ENCODE results near the gene DOK5.

DOK5 gene

DNA sequence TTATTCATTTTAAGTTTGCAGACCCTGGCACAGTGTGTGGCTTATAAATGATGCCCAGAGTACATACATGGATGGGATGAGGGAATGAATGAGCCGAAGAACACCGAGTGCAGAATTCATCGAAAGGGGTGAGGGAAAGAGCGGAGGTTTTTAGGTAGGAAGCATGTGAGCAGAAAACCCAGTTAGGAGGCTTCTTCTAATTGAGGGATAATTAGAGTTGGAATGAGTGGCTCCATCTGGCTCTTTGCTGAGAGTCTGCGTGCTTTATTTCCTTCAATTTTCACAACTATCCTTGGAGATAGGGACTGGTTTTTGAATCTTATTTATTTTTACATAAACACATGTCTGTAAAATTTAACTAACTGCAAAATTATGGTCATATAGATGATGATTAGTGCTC, 150.7 kb downstream of the DOK5 start:
- WGBS, 2 experiments (ENCODE audit: insufficient coverage in 2 of 2), result 87 to 92% methylated on average over 2 to 4 of the region's 5 CpGs
- no peak overlapping the region for H3K27ac ChIP-seq (ENCODE audit: low read depth, low read length, severe bottlenecking)
- no peaks in the 10 kb centered on the region for H3K36me3 ChIP-seq (ENCODE audit: control insufficient read depth, insufficient read depth, low read length)
- peaks cover 10% of the 10 kb centered on the region for H3K4me1 ChIP-seq (ENCODE audit: control insufficient read depth, insufficient read depth, low read length, poor library complexity, severe bottlenecking)
- H3K4me3 ChIP-seq (ENCODE audit: extremely low read depth, insufficient read depth, low read length, poor library complexity, severe bottlenecking), result no peak overlapping the region
- no peaks in the 10 kb centered on the region for H3K9me3 ChIP-seq (ENCODE audit: control insufficient read depth, low read length)

DNA sequence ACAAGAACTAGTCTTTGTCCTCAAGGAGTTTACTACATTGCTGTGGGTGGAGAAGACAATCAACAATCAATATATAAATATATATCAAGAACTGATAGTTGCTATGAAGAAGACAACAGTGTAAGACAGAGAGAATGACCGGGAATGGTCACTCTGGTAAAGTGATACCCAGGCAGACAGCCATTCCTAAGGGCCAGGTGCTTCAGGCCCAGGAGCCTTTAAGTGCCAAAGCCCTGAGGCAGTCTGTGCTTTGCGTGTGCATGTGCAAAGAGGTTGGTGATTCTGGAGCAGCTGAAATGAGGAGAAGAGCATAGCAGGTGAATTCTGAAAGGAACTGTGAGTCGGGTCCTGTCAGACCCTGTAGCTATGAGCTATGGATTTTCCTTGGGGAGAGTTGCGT, 154.2 kb downstream of the DOK5 start:
- peaks cover 5% of the 10 kb centered on the region for H3K4me1 ChIP-seq (ENCODE audit: control insufficient read depth, insufficient read depth, low read length, poor library complexity, severe bottlenecking)
- no peaks in the 10 kb centered on the region for H3K9me3 ChIP-seq (ENCODE audit: control insufficient read depth, low read length)
- WGBS, 2 experiments (ENCODE audit: insufficient coverage in 2 of 2), result 85 to 92% methylated on average over 4 of the region's 4 CpGs
- H3K36me3 ChIP-seq (ENCODE audit: control insufficient read depth, insufficient read depth, low read length), result no peaks in the 10 kb centered on the region
- H3K4me3 ChIP-seq (ENCODE audit: extremely low read depth, insufficient read depth, low read length, poor library complexity, severe bottlenecking), result no peak overlapping the region
- no peak overlapping the region for H3K27ac ChIP-seq (ENCODE audit: low read depth, low read length, severe bottlenecking)

DNA sequence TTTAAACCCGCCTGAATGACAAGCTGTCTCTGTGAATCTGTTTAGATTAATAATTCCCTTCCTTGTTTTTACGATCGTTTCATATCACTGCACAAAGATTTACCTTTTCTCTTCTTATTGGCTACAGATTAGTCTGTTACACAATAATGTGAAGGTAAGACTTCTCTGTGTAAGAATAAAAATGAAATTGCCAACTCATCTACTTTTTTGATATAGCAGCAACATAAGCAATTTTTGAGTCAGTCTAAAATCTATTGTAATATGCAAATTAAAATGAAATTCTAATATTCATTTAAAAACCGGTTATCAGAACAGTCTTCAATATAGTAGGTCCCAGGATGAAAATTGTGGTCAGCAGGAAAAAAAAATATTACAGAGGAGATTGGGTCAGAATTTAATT, 155.2 kb downstream of the DOK5 start:
- Histone ChIP-seq H3K36me3 (ENCODE audit: control insufficient read depth, insufficient read depth, low read length) (no peaks in the 10 kb centered on the region), H3K9me3 (ENCODE audit: control insufficient read depth, low read length) (no peaks in the 10 kb centered on the region), H3K4me1 (ENCODE audit: control insufficient read depth, insufficient read depth, low read length, poor library complexity, severe bottlenecking) (no peaks in the 10 kb centered on the region), H3K4me3 (ENCODE audit: extremely low read depth, insufficient read depth, low read length, poor library complexity, severe bottlenecking) (no peak overlapping the region), H3K27ac (ENCODE audit: low read depth, low read length, severe bottlenecking) (no peak overlapping the region)
- WGBS, 2 experiments (ENCODE audit: insufficient coverage in 2 of 2), result no CpG with 5 or more reads among the region's 4 CpGs

DNA sequence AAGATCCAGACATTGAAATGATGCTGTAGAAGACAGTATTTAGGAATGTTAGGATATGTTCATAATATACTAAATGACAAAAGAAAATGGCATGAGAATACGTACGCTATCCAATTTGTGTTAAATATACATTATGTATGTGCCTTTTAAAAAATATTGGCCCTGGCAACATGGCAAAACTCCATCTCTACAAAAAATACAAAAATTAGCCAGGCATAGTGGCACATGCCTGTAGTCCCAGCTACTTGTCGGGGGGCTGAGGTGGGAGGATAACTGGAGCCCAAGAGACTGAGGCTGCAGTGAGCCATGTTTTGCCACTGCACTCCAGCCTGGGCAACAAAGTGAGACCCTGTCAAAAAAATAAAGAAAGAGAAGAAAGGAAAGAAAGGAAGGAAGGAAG, 155.7 kb downstream of the DOK5 start:
- no peaks in the 10 kb centered on the region for H3K9me3 ChIP-seq (ENCODE audit: control insufficient read depth, low read length)
- H3K27ac ChIP-seq (ENCODE audit: low read depth, low read length, severe bottlenecking), result no peak overlapping the region
- WGBS, 2 experiments (ENCODE audit: insufficient coverage in 2 of 2), result 80 to 100% methylated on average over 1 of the region's 3 CpGs
- H3K4me1 ChIP-seq (ENCODE audit: control insufficient read depth, insufficient read depth, low read length, poor library complexity, severe bottlenecking), result no peaks in the 10 kb centered on the region
- no peak overlapping the region for H3K4me3 ChIP-seq (ENCODE audit: extremely low read depth, insufficient read depth, low read length, poor library complexity, severe bottlenecking)
- H3K36me3 ChIP-seq (ENCODE audit: control insufficient read depth, insufficient read depth, low read length), result no peaks in the 10 kb centered on the region

DNA sequence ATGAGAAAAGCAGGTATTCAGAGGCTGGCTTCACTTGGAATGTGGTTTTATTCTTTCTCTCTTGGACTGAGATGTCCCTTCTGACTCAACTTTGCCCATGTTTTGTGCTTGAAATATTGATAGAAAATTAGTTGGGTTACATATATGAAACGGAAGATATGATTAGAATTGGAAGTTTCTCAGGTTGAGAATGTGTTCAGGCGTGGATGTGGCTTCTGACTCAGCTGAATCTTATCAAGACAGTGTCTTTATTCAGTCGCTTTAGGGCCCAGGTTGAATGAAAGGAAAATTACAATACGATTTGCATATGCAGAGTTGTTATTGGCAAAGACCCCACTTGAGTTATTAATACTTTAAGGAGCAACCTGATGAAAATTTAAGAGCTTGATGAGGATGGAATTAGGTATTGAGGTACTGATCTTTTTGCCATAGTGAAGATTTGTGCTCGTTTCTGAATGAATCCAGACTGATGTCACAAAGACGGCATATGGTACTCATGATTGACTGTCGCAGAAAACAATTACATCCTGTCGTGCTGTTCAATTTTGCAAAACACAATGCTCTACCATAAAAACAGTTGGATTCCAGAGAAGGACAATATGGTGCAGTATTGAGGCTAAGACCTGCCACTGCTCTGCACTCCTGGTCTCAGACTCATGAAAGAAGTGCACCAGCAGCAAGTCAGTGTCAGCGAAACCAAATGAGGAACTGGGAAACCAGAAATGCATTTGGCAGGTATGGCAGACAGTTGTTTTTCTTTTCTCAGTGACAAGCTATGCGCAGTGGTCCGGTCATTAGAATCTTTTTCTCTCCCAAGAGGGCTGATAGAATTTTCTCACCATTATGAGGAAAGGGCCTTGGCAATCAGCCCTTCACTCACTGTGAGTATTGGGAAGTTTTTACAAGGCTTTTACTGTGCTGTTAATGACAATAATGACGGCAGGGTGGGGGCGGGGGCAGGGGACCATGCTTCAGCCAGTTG, 158.3 kb downstream of the DOK5 start:
- H3K27ac ChIP-seq (ENCODE audit: low read depth, low read length, severe bottlenecking), result no peak overlapping the region
- H3K9me3 ChIP-seq (ENCODE audit: control insufficient read depth, low read length), result no peaks in the 10 kb centered on the region
- no peaks in the 10 kb centered on the region for H3K4me1 ChIP-seq (ENCODE audit: control insufficient read depth, insufficient read depth, low read length, poor library complexity, severe bottlenecking)
- 88 to 98% methylated on average over 10 to 11 of the region's 13 CpGs for WGBS, 2 experiments (ENCODE audit: insufficient coverage in 2 of 2)
- no peaks in the 10 kb centered on the region for H3K36me3 ChIP-seq (ENCODE audit: control insufficient read depth, insufficient read depth, low read length)
- no peak overlapping the region for H3K4me3 ChIP-seq (ENCODE audit: extremely low read depth, insufficient read depth, low read length, poor library complexity, severe bottlenecking)

DNA sequence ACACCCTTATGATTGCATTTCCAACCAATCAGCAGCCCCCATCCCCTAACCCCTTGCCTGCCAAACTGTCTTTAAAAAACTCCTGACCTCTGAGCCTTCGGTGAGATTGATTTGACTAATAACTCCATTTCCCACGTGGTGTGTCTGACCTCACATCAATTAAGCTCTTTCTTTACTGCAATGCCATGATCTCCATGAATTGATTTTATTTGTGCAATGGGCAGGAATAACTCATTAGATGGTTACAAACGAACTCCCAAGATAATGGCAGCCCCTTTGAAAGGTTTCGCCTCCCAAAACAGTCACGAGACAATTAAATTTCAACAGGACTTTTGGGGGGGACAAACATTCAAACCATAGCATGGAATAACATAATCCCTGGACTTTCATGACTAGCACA, 161.2 kb downstream of the DOK5 start:
- WGBS, 2 experiments (ENCODE audit: insufficient coverage in 2 of 2), result 81 to 100% methylated on average over 3 to 4 of the region's 5 CpGs
- Histone ChIP-seq H3K9me3 (ENCODE audit: control insufficient read depth, low read length) (no peaks in the 10 kb centered on the region), H3K36me3 (ENCODE audit: control insufficient read depth, insufficient read depth, low read length) (no peaks in the 10 kb centered on the region), H3K27ac (ENCODE audit: low read depth, low read length, severe bottlenecking) (no peak overlapping the region), H3K4me3 (ENCODE audit: extremely low read depth, insufficient read depth, low read length, poor library complexity, severe bottlenecking) (no peak overlapping the region), H3K4me1 (ENCODE audit: control insufficient read depth, insufficient read depth, low read length, poor library complexity, severe bottlenecking) (no peaks in the 10 kb centered on the region)

DNA sequence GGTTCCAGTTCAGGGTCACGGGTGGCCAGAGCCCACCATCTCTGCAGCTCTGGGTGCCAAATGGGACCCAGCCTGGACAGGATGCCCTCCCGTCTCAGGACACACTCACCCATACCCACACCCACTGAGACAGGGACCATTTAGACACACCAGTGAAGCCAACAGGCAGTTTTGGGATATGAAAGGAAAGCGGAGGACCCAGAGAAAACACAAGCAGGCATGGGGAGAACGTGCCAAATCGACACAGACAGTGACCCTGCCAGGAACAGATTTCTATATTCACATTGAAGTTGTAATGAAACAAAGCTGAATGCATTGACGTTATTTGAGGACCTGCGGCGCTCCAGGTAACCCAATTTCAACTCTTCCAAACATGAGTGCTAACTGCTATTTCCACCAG, 164.5 kb downstream of the DOK5 start:
- Histone ChIP-seq H3K27ac (ENCODE audit: low read depth, low read length, severe bottlenecking) (no peak overlapping the region), H3K36me3 (ENCODE audit: control insufficient read depth, insufficient read depth, low read length) (no peaks in the 10 kb centered on the region), H3K9me3 (ENCODE audit: control insufficient read depth, low read length) (no peaks in the 10 kb centered on the region), H3K4me3 (ENCODE audit: extremely low read depth, insufficient read depth, low read length, poor library complexity, severe bottlenecking) (no peak overlapping the region), H3K4me1 (ENCODE audit: control insufficient read depth, insufficient read depth, low read length, poor library complexity, severe bottlenecking) (no peaks in the 10 kb centered on the region)
- 85 to 90% methylated on average over 7 of the region's 8 CpGs for WGBS, 2 experiments (ENCODE audit: insufficient coverage in 2 of 2)

DNA sequence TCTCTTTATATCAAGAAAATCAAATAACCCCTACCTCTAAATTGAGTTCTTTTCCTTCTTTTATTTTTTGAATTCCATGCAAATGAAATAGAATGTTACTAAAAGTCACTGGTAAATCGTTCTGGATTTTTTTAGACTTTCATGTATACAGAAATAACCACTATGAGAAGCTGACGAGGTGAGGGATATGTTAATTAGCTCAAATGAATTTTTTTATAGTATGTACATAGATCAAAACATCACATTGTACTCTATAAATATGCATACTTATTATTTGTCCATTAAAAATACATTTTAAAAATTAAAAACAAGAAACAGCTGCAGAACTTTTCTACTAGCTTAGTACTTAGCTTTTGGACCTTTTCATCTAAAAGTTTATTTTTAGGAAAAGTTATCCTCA, 165.4 kb downstream of the DOK5 start:
- Histone ChIP-seq H3K4me1 (ENCODE audit: control insufficient read depth, insufficient read depth, low read length, poor library complexity, severe bottlenecking) (no peaks in the 10 kb centered on the region), H3K27ac (ENCODE audit: low read depth, low read length, severe bottlenecking) (no peak overlapping the region), H3K4me3 (ENCODE audit: extremely low read depth, insufficient read depth, low read length, poor library complexity, severe bottlenecking) (no peak overlapping the region), H3K9me3 (ENCODE audit: control insufficient read depth, low read length) (no peaks in the 10 kb centered on the region), H3K36me3 (ENCODE audit: control insufficient read depth, insufficient read depth, low read length) (no peaks in the 10 kb centered on the region)
- no CpG with 5 or more reads among the region's 2 CpGs for WGBS, 2 experiments (ENCODE audit: insufficient coverage in 2 of 2)

DNA sequence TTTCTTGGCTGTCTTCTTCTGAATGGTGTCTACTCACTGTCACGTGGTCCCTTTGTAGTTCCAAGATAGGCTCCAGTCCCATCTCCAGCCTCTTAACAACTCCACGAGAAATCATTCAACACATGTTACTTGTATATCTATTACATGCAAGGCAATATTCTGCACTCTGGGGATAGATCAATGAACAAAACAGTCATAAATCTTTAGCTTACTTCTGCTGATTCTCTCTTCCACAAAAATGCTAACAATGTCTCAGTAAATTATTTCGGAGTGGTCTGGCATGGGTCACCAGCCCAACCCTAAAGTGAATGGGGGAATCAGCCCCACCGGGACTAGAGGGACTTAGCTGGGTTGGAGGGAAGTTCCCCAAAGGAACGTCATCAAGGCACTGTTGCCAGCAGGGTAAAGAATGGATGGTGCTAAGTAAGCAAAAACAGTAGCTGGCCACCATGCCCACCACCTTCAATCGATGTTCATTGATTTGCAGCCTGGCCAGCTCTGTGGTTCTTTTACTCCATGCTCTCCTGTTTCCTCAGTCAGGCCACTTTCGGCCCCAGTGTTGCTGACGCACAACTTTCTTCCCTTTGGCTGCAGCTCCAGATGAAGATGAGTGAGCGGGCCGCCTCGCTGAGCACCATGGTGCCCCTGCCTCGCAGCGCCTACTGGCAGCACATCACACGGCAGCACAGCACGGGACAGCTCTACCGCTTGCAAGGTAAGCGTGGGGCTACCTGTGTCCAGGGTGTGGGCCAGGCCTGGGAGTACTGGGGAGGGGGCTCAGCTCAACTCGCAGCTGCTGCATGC, 167.7 kb downstream of the DOK5 start:
- H3K4me1 ChIP-seq (ENCODE audit: control insufficient read depth, insufficient read depth, low read length, poor library complexity, severe bottlenecking), result no peaks in the 10 kb centered on the region
- no peak overlapping the region for H3K4me3 ChIP-seq (ENCODE audit: extremely low read depth, insufficient read depth, low read length, poor library complexity, severe bottlenecking)
- H3K9me3 ChIP-seq (ENCODE audit: control insufficient read depth, low read length), result no peaks in the 10 kb centered on the region
- H3K27ac ChIP-seq (ENCODE audit: low read depth, low read length, severe bottlenecking), result no peak overlapping the region
- H3K36me3 ChIP-seq (ENCODE audit: control insufficient read depth, insufficient read depth, low read length), result no peaks in the 10 kb centered on the region
- WGBS, 2 experiments (ENCODE audit: insufficient coverage in 2 of 2), result 87 to 97% methylated on average over 13 to 14 of the region's 18 CpGs

DNA sequence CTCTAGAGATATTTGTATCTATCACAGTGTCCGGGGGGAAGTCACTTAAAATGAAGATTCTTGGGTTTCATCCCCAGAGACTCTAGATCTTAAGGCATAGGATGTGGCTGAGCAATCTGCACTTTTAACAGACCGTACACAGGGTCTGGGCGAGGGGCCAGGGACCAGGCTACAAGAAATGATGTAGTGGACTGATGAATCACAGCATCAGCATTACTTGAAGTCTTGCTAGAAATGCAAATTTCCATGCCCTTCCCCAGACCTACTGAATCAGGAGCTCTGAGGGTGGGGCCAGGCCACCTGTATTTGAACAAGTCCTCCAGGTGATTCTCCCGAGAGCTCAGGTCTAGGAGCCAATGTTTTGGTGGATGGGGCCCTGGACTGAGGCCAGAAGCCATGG, 168.4 kb downstream of the DOK5 start:
- no peak overlapping the region for H3K27ac ChIP-seq (ENCODE audit: low read depth, low read length, severe bottlenecking)
- no peaks in the 10 kb centered on the region for H3K36me3 ChIP-seq (ENCODE audit: control insufficient read depth, insufficient read depth, low read length)
- H3K4me3 ChIP-seq (ENCODE audit: extremely low read depth, insufficient read depth, low read length, poor library complexity, severe bottlenecking), result no peak overlapping the region
- H3K4me1 ChIP-seq (ENCODE audit: control insufficient read depth, insufficient read depth, low read length, poor library complexity, severe bottlenecking), result no peaks in the 10 kb centered on the region
- WGBS, 2 experiments (ENCODE audit: insufficient coverage in 2 of 2), result 96 to 100% methylated on average over 2 to 3 of the region's 4 CpGs
- H3K9me3 ChIP-seq (ENCODE audit: control insufficient read depth, low read length), result no peaks in the 10 kb centered on the region
